SU-DHL-6 (cell line): ENCODE measurements around the gene KIZ.

Source experiments
- H2AFZ ChIP-seq: fragments of 200-600 bp; sonication (generic); 2 replicates; pipeline ENCODE4 v1.6.1; 2014; ENCODE audit warnings: low read depth, mild to moderate bottlenecking, moderate library complexity, mixed read lengths, antibody characterized with exemption, low read length; ENCODE audit not compliant: severe bottlenecking
- H3F3A ChIP-seq: fragments of 200-600 bp; shearing (Covaris generic); 2 replicates; pipeline ENCODE4 v1.6.0; 2016; ENCODE audit warnings: antibody characterized with exemption, mild to moderate bottlenecking; ENCODE audit not compliant: insufficient read depth
- H3K27ac ChIP-seq: fragments of 200-600 bp; sonication (generic); 2 replicates; pipeline ENCODE4 v1.5.1; 2016; ENCODE audit warnings: low read depth, mild to moderate bottlenecking, low read length, moderate library complexity, mixed read lengths
- H3K27me3 ChIP-seq: fragments of 200-600 bp; sonication (generic), shearing (Covaris generic); 2 replicates; pipeline ENCODE4 v1.6.0; 2014; ENCODE audit warnings: mild to moderate bottlenecking, low read length
- H3K36me3 ChIP-seq: fragments of 200-600 bp; sonication (generic); 2 replicates; pipeline ENCODE4 v1.6.1; 2014; ENCODE audit warnings: mild to moderate bottlenecking, low read length, mixed read lengths
- H3K4me2 ChIP-seq: fragments of 300-600, 200-600 bp; shearing (Covaris generic), sonication (generic); 2 replicates; pipeline ENCODE4 v1.6.0; 2014; ENCODE audit warnings: low read length, low read depth, mild to moderate bottlenecking; ENCODE audit not compliant: poor library complexity, severe bottlenecking
- H3K4me3 ChIP-seq: fragments of 200-600 bp; sonication (generic); 2 replicates; pipeline ENCODE4 v1.5.1; 2014; ENCODE audit warnings: antibody characterized with exemption, low read length, mild to moderate bottlenecking, mixed read lengths; ENCODE audit not compliant: insufficient read depth, poor library complexity, severe bottlenecking
- H3K79me2 ChIP-seq: fragments of 200-600 bp; sonication (generic); 2 replicates; pipeline ENCODE4 v1.6.1; 2014; ENCODE audit warnings: mild to moderate bottlenecking, low read length, moderate library complexity; ENCODE audit not compliant: insufficient read depth
- H3K9ac ChIP-seq: fragments of 200-600 bp; sonication (generic); 2 replicates; pipeline ENCODE4 v1.7.0; 2014; ENCODE audit warnings: mild to moderate bottlenecking, low read length
- H3K9me2 ChIP-seq: fragments of 200-600 bp; sonication (generic); replicated peaks from 2 replicates; pipeline ENCODE4 v1.6.1; 2014; ENCODE audit warnings: low read length; ENCODE audit not compliant: insufficient read depth
- H3K9me3 ChIP-seq: fragments of 200-600 bp; sonication (generic); 2 replicates; pipeline ENCODE4 v1.6.1; 2014; ENCODE audit warnings: low read length, mixed read lengths; ENCODE audit not compliant: insufficient read depth
- H4K20me1 ChIP-seq: fragments of 200-600 bp; sonication (generic); 2 replicates; pipeline ENCODE4 v1.6.1; 2014; ENCODE audit warnings: low read depth, mild to moderate bottlenecking, antibody characterized with exemption, low read length, moderate library complexity, mixed read lengths
- EZH2phosphoT487 ChIP-seq: fragments of 200-600 bp; sonication (generic), shearing (Covaris generic); conservative IDR thresholded peaks from 2 replicates; pipeline ENCODE4 v1.6.1; 2018; ENCODE audit warnings: mild to moderate bottlenecking, antibody characterized with exemption, low read length, moderate library complexity, mixed read lengths
- TF ChIP-seq, protein P1 (sequence below): fragments of 200-600 bp; sonication (generic); IDR thresholded peaks from one replicate; pipeline ENCODE4 v1.5.1; 2017; ENCODE audit warnings: antibody characterized with exemption, mild to moderate bottlenecking, low read length, moderate library complexity; ENCODE audit not compliant: insufficient read depth, poor library complexity, severe bottlenecking

The KIZ gene

DNA sequence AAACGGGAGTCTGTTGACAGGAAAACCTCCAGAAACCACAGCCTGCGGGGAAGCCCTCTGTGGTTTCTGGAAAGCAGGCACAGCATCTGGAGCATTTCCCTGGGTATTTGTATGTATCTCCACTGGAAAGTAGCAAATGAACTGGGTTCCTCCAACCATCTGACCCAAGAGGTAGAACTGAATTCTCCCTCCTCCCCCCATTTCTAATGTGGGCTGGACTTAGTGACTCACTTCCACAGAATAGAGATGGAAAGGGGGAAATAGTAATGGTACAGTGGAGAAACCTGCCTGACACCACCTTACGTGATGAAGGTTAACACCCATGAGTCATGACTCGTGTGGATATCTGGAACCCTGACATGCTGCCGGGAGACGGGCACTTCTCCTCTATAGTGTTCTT is 125.4 kb downstream of the KIZ start:
- Histone ChIP-seq H3K9me2 (no peaks in the 10 kb centered on the region), H2AFZ (no peak overlapping the region), H3K27ac (no peak overlapping the region), H3K9me3 (no peaks in the 10 kb centered on the region), H3K9ac (no peak overlapping the region), H3K27me3 (no peaks in the 10 kb centered on the region), H3F3A (no peaks in the 10 kb centered on the region), H3K4me3 (no peak overlapping the region), H3K4me2 (no peak overlapping the region), H4K20me1 (no peaks in the 10 kb centered on the region), H3K79me2 (no peaks in the 10 kb centered on the region), H3K36me3 (no peaks in the 10 kb centered on the region)
- no peak for TF ChIP-seq EZH2phosphoT487
- TF ChIP-seq, protein P1, sequence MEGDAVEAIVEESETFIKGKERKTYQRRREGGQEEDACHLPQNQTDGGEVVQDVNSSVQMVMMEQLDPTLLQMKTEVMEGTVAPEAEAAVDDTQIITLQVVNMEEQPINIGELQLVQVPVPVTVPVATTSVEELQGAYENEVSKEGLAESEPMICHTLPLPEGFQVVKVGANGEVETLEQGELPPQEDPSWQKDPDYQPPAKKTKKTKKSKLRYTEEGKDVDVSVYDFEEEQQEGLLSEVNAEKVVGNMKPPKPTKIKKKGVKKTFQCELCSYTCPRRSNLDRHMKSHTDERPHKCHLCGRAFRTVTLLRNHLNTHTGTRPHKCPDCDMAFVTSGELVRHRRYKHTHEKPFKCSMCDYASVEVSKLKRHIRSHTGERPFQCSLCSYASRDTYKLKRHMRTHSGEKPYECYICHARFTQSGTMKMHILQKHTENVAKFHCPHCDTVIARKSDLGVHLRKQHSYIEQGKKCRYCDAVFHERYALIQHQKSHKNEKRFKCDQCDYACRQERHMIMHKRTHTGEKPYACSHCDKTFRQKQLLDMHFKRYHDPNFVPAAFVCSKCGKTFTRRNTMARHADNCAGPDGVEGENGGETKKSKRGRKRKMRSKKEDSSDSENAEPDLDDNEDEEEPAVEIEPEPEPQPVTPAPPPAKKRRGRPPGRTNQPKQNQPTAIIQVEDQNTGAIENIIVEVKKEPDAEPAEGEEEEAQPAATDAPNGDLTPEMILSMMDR, result no peak

DNA sequence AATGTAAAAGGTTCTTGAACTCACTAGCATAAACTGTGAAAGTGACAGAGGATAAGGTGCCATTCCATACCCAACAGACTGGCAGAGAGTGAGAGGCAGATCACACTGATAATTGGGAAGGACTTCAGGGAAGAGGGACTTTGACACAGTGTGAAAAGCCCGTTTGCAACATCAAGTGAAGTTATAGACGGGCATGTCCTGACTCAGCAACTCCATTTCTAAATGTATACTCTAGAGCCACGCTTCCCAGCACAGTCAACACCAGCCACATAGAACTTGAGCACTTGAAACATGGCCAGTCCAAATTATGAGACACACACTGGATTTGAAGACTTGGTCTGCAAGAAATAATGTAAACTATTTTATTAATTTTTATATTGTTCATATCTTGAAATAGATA is 131.3 kb downstream of the KIZ start:
- no peak overlapping the region for H3K9ac ChIP-seq
- no peaks in the 10 kb centered on the region for H3F3A ChIP-seq
- 0 out of 2 replicates have a peak, but pooled peaks cover 4% of the 10 kb centered on the region for H3K9me3 ChIP-seq
- no peaks in the 10 kb centered on the region for H3K79me2 ChIP-seq
- no peak overlapping the region for H3K4me3 ChIP-seq
- no peaks in the 10 kb centered on the region for H3K9me2 ChIP-seq
- no peaks in the 10 kb centered on the region for H3K36me3 ChIP-seq
- H3K27ac ChIP-seq, result no peak overlapping the region
- H3K27me3 ChIP-seq, result no peaks in the 10 kb centered on the region
- no peak for TF ChIP-seq EZH2phosphoT487
- TF ChIP-seq, protein P1, result no peak
- H4K20me1 ChIP-seq, result no peaks in the 10 kb centered on the region
- no peak overlapping the region for H3K4me2 ChIP-seq
- no peak overlapping the region for H2AFZ ChIP-seq

DNA sequence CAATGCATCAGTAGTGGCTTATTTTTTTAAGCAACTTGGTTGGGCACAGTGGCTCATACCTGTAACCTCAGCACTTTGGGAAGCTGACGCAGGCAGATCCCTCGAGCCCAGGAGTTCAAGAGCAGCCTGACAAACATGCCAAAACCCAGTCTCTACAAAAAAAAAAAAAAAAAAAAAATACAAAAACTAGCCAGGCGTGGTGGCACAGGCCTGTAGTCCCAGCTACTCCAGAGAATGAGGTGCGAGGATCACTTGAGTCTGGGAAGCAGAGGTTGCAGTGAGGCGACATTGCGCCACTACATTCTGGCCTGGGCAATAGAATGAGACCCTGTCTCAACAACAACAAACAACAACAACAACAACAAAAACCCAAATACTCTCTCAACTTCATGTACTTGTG is 132.5 kb downstream of the KIZ start:
- no peaks in the 10 kb centered on the region for H3K27me3 ChIP-seq
- no peak overlapping the region for H2AFZ ChIP-seq
- H3K79me2 ChIP-seq, result no peaks in the 10 kb centered on the region
- no peak overlapping the region for H3K27ac ChIP-seq
- no peaks in the 10 kb centered on the region for H3F3A ChIP-seq
- TF ChIP-seq, protein P1, result no peak
- TF ChIP-seq EZH2phosphoT487, result no peak
- H3K4me3 ChIP-seq, result no peak overlapping the region
- no peaks in the 10 kb centered on the region for H3K36me3 ChIP-seq
- no peak overlapping the region for H3K9ac ChIP-seq
- H3K9me3 ChIP-seq, result 0 out of 2 replicates have a peak, but pooled peaks cover 4% of the 10 kb centered on the region
- H3K4me2 ChIP-seq, result no peak overlapping the region
- H3K9me2 ChIP-seq, result no peaks in the 10 kb centered on the region
- H4K20me1 ChIP-seq, result no peaks in the 10 kb centered on the region

DNA sequence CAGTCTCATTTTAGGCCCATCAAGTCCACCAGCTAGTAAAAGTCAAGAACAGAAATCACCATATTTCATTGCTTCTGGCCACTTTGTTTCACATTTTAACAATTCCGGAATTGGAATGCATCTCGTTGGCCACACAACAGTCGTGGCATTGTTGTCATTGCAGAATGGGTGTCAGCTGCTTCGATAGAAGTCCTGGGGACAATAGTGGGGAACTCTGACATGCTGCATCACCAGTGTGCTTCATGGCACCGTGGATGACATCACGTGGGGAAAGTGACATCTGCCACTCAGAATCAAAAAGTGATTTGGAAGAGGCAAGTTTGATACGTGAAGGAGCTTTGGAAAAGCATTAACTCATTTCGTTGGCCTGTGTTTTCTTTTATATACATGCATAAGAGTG is 133.5 kb downstream of the KIZ start:
- Histone ChIP-seq H3K36me3 (no peaks in the 10 kb centered on the region), H3F3A (no peaks in the 10 kb centered on the region), H2AFZ (no peak overlapping the region), H3K9me3 (0 out of 2 replicates have a peak, but pooled peaks cover 4% of the 10 kb centered on the region), H3K9ac (no peak overlapping the region), H3K9me2 (no peaks in the 10 kb centered on the region), H4K20me1 (no peaks in the 10 kb centered on the region), H3K4me3 (no peak overlapping the region), H3K4me2 (no peak overlapping the region), H3K27me3 (no peaks in the 10 kb centered on the region), H3K79me2 (no peaks in the 10 kb centered on the region), H3K27ac (no peak overlapping the region)
- no peak for TF ChIP-seq EZH2phosphoT487
- TF ChIP-seq, protein P1, result no peak
